Measurements from ENCODE around the gene TMEM37.

DNA sequence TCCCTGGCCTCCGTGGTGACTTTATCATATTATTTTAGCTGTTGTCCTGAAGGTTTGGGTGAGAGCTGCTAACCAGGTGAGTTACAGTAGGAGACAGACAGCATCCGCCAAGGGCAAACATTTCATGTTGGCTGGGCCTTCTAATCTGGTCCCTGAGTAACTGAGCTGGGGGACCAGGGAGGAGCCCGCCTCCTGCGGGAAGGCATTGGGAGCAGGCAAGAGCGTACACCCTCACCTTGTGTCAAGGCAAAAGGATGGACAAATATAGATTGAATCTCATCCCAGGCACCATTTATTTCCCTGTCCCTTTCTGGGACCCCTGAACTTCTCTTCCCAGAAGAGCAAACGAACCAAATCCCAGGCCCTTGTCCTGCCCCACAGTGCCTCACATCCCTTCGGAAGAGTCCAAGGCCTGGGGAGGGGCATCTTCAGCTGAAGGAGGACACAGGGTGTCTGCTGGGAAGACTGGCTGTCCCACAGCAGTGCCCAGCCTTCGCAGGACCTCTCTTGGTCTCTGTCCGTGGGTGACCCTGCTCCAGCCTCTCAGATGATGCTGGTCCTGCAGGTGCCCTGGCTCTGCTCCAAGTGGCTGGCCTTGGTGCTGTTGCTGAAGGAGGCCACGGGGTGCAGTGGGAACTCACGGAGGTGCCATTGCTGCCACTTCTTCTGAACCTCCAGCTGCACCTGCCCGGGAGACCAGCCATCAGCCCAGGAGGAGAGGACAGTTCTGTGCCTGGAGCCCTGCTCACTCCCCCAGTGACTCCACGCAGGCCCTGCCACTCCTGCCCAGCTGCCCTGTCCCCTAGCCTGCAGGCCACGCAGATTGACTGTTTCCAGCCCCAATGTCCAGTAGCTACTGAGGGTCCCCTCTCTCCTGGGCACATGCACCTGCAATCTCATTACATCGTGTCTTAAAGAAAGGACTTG is 8.2 kb downstream of the TMEM37 start:
- TF ChIP-seq POLR2A (IDR thresholded peaks at IDR 0.05) (no peak), EP300 (IDR thresholded peaks at IDR 0.05) (no peak)

Measured in tibial nerve (tissue), 3 donors.